ENCODE results near the gene KRT73.

DNA sequence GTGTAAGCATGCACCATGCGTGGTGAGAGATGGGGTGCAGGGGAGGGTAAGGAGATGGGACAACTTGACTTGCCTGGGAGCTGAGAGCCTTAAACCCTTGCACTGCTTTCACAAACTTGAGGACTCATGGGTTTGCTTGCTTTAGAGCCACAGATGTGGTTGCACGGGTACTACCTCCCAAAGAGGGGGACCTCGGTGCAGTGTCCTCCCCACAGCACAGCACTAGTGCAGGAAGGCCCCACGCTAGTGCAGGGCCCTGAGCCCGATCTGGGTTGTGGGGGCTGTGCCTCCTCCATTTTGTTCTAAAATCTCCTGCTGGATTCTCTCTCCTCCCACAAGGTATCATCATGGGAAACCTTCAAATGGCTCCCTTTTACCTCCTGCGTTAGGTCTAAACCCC is 28.3 kb downstream of the KRT73 start:
- TF ChIP-seq, protein P1, sequence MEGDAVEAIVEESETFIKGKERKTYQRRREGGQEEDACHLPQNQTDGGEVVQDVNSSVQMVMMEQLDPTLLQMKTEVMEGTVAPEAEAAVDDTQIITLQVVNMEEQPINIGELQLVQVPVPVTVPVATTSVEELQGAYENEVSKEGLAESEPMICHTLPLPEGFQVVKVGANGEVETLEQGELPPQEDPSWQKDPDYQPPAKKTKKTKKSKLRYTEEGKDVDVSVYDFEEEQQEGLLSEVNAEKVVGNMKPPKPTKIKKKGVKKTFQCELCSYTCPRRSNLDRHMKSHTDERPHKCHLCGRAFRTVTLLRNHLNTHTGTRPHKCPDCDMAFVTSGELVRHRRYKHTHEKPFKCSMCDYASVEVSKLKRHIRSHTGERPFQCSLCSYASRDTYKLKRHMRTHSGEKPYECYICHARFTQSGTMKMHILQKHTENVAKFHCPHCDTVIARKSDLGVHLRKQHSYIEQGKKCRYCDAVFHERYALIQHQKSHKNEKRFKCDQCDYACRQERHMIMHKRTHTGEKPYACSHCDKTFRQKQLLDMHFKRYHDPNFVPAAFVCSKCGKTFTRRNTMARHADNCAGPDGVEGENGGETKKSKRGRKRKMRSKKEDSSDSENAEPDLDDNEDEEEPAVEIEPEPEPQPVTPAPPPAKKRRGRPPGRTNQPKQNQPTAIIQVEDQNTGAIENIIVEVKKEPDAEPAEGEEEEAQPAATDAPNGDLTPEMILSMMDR (IDR thresholded peaks at IDR 0.05; ENCODE audit: low read depth, low read length, missing input control): no peak
- TF ChIP-seq, protein P2, sequence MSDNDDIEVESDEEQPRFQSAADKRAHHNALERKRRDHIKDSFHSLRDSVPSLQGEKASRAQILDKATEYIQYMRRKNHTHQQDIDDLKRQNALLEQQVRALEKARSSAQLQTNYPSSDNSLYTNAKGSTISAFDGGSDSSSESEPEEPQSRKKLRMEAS (IDR thresholded peaks at IDR 0.05): no peak
- TF ChIP-seq, protein P3, sequence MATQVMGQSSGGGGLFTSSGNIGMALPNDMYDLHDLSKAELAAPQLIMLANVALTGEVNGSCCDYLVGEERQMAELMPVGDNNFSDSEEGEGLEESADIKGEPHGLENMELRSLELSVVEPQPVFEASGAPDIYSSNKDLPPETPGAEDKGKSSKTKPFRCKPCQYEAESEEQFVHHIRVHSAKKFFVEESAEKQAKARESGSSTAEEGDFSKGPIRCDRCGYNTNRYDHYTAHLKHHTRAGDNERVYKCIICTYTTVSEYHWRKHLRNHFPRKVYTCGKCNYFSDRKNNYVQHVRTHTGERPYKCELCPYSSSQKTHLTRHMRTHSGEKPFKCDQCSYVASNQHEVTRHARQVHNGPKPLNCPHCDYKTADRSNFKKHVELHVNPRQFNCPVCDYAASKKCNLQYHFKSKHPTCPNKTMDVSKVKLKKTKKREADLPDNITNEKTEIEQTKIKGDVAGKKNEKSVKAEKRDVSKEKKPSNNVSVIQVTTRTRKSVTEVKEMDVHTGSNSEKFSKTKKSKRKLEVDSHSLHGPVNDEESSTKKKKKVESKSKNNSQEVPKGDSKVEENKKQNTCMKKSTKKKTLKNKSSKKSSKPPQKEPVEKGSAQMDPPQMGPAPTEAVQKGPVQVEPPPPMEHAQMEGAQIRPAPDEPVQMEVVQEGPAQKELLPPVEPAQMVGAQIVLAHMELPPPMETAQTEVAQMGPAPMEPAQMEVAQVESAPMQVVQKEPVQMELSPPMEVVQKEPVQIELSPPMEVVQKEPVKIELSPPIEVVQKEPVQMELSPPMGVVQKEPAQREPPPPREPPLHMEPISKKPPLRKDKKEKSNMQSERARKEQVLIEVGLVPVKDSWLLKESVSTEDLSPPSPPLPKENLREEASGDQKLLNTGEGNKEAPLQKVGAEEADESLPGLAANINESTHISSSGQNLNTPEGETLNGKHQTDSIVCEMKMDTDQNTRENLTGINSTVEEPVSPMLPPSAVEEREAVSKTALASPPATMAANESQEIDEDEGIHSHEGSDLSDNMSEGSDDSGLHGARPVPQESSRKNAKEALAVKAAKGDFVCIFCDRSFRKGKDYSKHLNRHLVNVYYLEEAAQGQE (IDR thresholded peaks at IDR 0.05): no peak
- no peak for TF ChIP-seq EGR1 (IDR thresholded peaks at IDR 0.05; ENCODE audit: low read depth in 2 of 2)
- TF ChIP-seq JUND (IDR thresholded peaks at IDR 0.05): no peak
- TF ChIP-seq RAD21 (IDR thresholded peaks at IDR 0.05): no peak
- no peak for TF ChIP-seq RXRA (IDR thresholded peaks at IDR 0.05)
- TF ChIP-seq SP1 (IDR thresholded peaks at IDR 0.05): no peak
- TF ChIP-seq GABPA (IDR thresholded peaks at IDR 0.05 in 1 of 2, conservative IDR thresholded peaks at IDR 0.05 in 1 of 2): no peak
- TF ChIP-seq, protein P4, sequence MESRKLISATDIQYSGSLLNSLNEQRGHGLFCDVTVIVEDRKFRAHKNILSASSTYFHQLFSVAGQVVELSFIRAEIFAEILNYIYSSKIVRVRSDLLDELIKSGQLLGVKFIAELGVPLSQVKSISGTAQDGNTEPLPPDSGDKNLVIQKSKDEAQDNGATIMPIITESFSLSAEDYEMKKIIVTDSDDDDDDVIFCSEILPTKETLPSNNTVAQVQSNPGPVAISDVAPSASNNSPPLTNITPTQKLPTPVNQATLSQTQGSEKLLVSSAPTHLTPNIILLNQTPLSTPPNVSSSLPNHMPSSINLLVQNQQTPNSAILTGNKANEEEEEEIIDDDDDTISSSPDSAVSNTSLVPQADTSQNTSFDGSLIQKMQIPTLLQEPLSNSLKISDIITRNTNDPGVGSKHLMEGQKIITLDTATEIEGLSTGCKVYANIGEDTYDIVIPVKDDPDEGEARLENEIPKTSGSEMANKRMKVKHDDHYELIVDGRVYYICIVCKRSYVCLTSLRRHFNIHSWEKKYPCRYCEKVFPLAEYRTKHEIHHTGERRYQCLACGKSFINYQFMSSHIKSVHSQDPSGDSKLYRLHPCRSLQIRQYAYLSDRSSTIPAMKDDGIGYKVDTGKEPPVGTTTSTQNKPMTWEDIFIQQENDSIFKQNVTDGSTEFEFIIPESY (IDR thresholded peaks at IDR 0.05): no peak
- TF ChIP-seq TAF1 (conservative IDR thresholded peaks at IDR 0.05): no peak
- no peak for TF ChIP-seq FOXA2 (IDR thresholded peaks at IDR 0.05)
